Right atrium auricular region (tissue), 2 donors: ENCODE results near the gene TRPM2. TPM values are rescaled to one million over a fixed set of nuclear protein-coding genes. Genes with fewer than 3 reads are reported as not detected.

ENCODE experiments used
- DNase-seq: peaks from one replicate; pipeline ENCODE4 v3.0.0-alpha.2; 2019; ENCODE audit warnings: low spot score
- H3K27ac ChIP-seq, 2 donors: fragments of 200-600 bp; sonication (generic); 1 replicate in 1 of 2; 2 replicates in 1 of 2; pipeline ENCODE4 v1.5.1; 2016 to 2019
- H3K27me3 ChIP-seq, 2 donors: fragments of 200-600 bp; sonication (generic); one replicate each; pipeline versions ENCODE4 v1.5.1 to v1.6.0; 2017 to 2019
- H3K36me3 ChIP-seq: fragments of 200-600 bp; sonication (generic); one replicate; pipeline ENCODE4 v1.5.1; 2016
- H3K4me1 ChIP-seq, 2 donors: fragments of 200-600 bp; sonication (generic); one replicate each; pipeline versions ENCODE4 v1.5.1 to v1.6.0; 2017 to 2019
- H3K4me3 ChIP-seq, 2 donors: fragments of 200-600 bp; sonication (generic); 1 replicate in 1 of 2; 2 replicates in 1 of 2; pipeline ENCODE4 v1.5.1; 2017 to 2019; ENCODE audit warnings: mild to moderate bottlenecking in 1 of 2, moderate library complexity in 1 of 2
- H3K9me3 ChIP-seq, 2 donors: fragments of 200-600 bp; sonication (generic); one replicate each; pipeline ENCODE4 v1.5.1; 2019
- total RNA-seq, 2 donors: library from RNA; depleted of rRNA; stranded (reverse); fragments of >200 nt; gene quantifications; one replicate each; pipeline ENCODE4 v1.1.0, GENCODE V29; 2016
- TF ChIP-seq, protein P1 (sequence below), 2 donors: fragments of 200-600 bp; sonication (generic); IDR thresholded peaks; one replicate each; pipeline ENCODE4 v1.5.1; 2019; ENCODE audit warnings: antibody characterized with exemption in 2 of 2

Gene TRPM2
- total RNA-seq, 2 donors from 2014 or later, result 0.75 to 0.89 TPM

DNA sequence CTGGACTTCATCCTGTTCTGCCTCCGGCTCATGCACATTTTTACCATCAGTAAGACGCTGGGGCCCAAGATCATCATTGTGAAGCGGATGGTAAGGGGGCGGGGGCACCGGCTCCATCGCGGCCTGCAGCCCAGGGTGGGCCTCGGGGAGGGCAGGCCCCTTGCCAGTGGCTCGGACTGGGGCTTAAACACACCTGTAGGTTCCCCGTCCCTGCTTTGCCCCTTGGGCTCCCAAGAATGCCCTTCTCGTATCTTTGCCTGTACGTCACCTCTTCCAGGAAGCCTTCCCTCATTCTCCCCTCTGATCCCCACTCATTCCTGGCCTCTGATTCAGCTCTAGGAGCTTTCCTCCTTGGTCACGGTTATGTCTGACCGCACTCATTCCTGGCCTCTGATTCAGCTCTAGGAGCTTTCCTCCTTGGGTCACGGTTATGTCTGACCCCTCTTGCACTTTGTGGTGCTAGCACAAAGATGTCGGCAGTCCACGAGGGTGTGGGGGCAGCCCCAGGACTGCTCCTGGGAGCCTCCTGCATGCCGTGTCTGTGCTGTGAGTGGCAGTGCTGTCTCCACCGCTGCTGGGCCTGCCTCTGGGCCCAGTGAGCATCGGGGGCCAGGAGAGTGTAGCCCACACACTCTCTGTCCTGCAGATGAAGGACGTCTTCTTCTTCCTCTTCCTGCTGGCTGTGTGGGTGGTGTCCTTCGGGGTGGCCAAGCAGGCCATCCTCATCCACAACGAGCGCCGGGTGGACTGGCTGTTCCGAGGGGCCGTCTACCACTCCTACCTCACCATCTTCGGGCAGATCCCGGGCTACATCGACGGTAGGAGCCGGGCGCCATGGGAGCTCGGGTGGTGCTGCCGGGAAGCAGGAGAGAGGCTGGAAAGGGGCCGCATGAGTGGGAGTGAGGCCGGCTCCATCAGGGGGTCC is 52.8 kb downstream of the TRPM2 start:
- peak; percentile 28 for DNase-seq

GRCh38 chr21:44406953-44407352 is 53.5 kb downstream of the TRPM2 start:
- H3K27ac ChIP-seq, result no peak overlapping the region
- TF ChIP-seq, protein P1, sequence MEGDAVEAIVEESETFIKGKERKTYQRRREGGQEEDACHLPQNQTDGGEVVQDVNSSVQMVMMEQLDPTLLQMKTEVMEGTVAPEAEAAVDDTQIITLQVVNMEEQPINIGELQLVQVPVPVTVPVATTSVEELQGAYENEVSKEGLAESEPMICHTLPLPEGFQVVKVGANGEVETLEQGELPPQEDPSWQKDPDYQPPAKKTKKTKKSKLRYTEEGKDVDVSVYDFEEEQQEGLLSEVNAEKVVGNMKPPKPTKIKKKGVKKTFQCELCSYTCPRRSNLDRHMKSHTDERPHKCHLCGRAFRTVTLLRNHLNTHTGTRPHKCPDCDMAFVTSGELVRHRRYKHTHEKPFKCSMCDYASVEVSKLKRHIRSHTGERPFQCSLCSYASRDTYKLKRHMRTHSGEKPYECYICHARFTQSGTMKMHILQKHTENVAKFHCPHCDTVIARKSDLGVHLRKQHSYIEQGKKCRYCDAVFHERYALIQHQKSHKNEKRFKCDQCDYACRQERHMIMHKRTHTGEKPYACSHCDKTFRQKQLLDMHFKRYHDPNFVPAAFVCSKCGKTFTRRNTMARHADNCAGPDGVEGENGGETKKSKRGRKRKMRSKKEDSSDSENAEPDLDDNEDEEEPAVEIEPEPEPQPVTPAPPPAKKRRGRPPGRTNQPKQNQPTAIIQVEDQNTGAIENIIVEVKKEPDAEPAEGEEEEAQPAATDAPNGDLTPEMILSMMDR (IDR thresholded peaks at IDR 0.05), result no peak
- H3K36me3 ChIP-seq, result no peaks in the 10 kb centered on the region

More for the DNA sequence above, 52.8 kb downstream of the TRPM2 start:
- Histone ChIP-seq H3K27me3 (no peaks in the 10 kb centered on the region), H3K27ac (no peak overlapping the region), H3K4me3 (no peak overlapping the region), H3K36me3 (no peaks in the 10 kb centered on the region), H3K9me3 (no peaks in the 10 kb centered on the region), H3K4me1 (no peaks in the 10 kb centered on the region)
- TF ChIP-seq, protein P1 (IDR thresholded peaks at IDR 0.05), result no peak

GRCh38 chr21:44407493-44407892 is 54.1 kb downstream of the TRPM2 start:
- Histone ChIP-seq H3K36me3 (no peaks in the 10 kb centered on the region), H3K9me3 (no peaks in the 10 kb centered on the region), H3K4me1 (no peaks in the 10 kb centered on the region), H3K4me3 (no peak overlapping the region), H3K27me3 (no peaks in the 10 kb centered on the region), H3K27ac (no peak overlapping the region)
- no peak for DNase-seq
- TF ChIP-seq, protein P1 (IDR thresholded peaks at IDR 0.05), result no peak

More at GRCh38 chr21:44406953-44407352, 53.5 kb downstream of the TRPM2 start:
- H3K4me1 ChIP-seq, result no peaks in the 10 kb centered on the region
- H3K4me3 ChIP-seq, result no peak overlapping the region
- H3K27me3 ChIP-seq, result no peaks in the 10 kb centered on the region
- DNase-seq, result no peak
- H3K9me3 ChIP-seq, result no peaks in the 10 kb centered on the region

DNA sequence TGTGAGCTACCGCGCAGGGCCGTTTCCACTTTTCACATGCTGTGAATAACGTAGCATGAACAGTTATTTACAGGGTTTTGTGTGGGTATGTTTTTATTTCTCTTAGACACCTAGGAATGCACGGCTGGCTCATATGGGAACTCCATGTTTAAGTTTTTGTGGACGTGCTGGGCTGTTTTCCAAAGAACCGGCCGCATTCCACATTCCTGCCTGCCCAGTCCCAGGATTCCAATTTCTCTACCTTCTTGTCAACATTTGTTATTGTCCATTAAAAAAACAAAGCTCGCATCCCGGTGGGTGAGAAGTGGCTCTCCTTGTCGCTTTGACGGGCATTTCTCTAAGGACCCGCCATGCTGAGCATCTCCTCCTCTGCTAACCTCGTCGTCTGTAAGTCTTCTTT is 54.8 kb downstream of the TRPM2 start:
- no peaks in the 10 kb centered on the region for H3K4me1 ChIP-seq
- no peak overlapping the region for H3K4me3 ChIP-seq
- TF ChIP-seq, protein P1 (IDR thresholded peaks at IDR 0.05), result no peak

GRCh38 chr21:44413566-44414290 is 60.3 kb downstream of the TRPM2 start:
- Histone ChIP-seq H3K27me3 (no peaks in the 10 kb centered on the region), H3K9me3 (no peaks in the 10 kb centered on the region), H3K4me1 (no peaks in the 10 kb centered on the region), H3K36me3 (no peaks in the 10 kb centered on the region), H3K4me3 (no peak overlapping the region), H3K27ac (no peak overlapping the region)
- TF ChIP-seq, protein P1 (IDR thresholded peaks at IDR 0.05), result no peak
- no peak for DNase-seq

More for the DNA sequence above, 54.8 kb downstream of the TRPM2 start:
- H3K36me3 ChIP-seq, result no peaks in the 10 kb centered on the region
- no peaks in the 10 kb centered on the region for H3K27me3 ChIP-seq
- H3K9me3 ChIP-seq, result no peaks in the 10 kb centered on the region
- H3K27ac ChIP-seq, result no peak overlapping the region
- peak; percentile 36 for DNase-seq
